Liver (tissue), 9 donors: ENCODE measurements around the gene HDHD3. TPM values are rescaled to one million over a fixed set of nuclear protein-coding genes. Genes with fewer than 3 reads are reported as not detected.
"Not testable (repeated sequence)": the region's sequence is repeated elsewhere in the genome, so short reads cannot be mapped to it uniquely, and the experiment has no call there.

ENCODE experiments used
- DNase-seq: peaks from one replicate; pipeline ENCODE4 v3.0.0-alpha.2; 2017; ENCODE audit warnings: low spot score
- H3K27ac ChIP-seq, 2 donors: one replicate each; pipeline ENCODE4 v1.7.0; 2013; ENCODE audit warnings: inconsistent platforms in 2 of 2, low read length in 2 of 2, control low read depth in 1 of 2, low read depth in 1 of 2, mild to moderate bottlenecking in 1 of 2
- H3K27me3 ChIP-seq, 4 donors: one replicate each; pipeline versions ENCODE4 v1.6.1 to v1.7.0; 2013; ENCODE audit warnings: low read length in 3 of 4, inconsistent platforms in 1 of 4, mild to moderate bottlenecking in 1 of 4, moderate library complexity in 1 of 4; ENCODE audit not compliant: control insufficient read depth in 4 of 4, insufficient read depth in 4 of 4
- H3K36me3 ChIP-seq, 4 donors: one replicate each; pipeline versions ENCODE4 v1.6.1 to v1.7.0; 2013; ENCODE audit warnings: low read length in 3 of 4, mild to moderate bottlenecking in 3 of 4, low read depth in 1 of 4, moderate library complexity in 1 of 4; ENCODE audit not compliant: control insufficient read depth in 4 of 4, insufficient read depth in 3 of 4
- H3K4me1 ChIP-seq, 4 donors: one replicate each; pipeline versions ENCODE4 v1.6.1 to v1.7.0; 2013; ENCODE audit warnings: low read length in 3 of 4, mild to moderate bottlenecking in 3 of 4, moderate library complexity in 1 of 4; ENCODE audit not compliant: control insufficient read depth in 4 of 4, insufficient read depth in 4 of 4
- H3K4me3 ChIP-seq, 3 donors: one replicate each; pipeline versions ENCODE4 v1.6.1 to v1.7.0; 2013; ENCODE audit warnings: low read length in 3 of 3, control low read depth in 1 of 3, low read depth in 1 of 3, mild to moderate bottlenecking in 1 of 3
- H3K9ac ChIP-seq, 2 donors: one replicate each; pipeline ENCODE4 v1.7.0; 2013; ENCODE audit warnings: low read length in 2 of 2, mild to moderate bottlenecking in 2 of 2, moderate library complexity in 2 of 2, control low read depth in 1 of 2, low read depth in 1 of 2
- H3K9me3 ChIP-seq, 4 donors: one replicate each; pipeline versions ENCODE4 v1.6.1 to v1.7.0; 2013; ENCODE audit warnings: low read length in 3 of 4; ENCODE audit not compliant: control insufficient read depth in 4 of 4
- ATF3 ChIP-seq: IDR thresholded peaks from 2 replicates; pipeline ENCODE4 v1.6.1; 2016; ENCODE audit warnings: antibody characterized with exemption
- EGR1 ChIP-seq, 2 donors: IDR thresholded peaks; 2 replicates each; pipeline ENCODE4 v1.6.1; 2016 to 2018; ENCODE audit warnings: antibody characterized with exemption in 2 of 2, low read depth in 2 of 2
- GABPA ChIP-seq, 2 donors: IDR thresholded peaks in 1 of 2; conservative IDR thresholded peaks in 1 of 2; 2 replicates each; pipeline ENCODE4 v1.6.1; 2016; ENCODE audit warnings: antibody characterized with exemption in 2 of 2, mild to moderate bottlenecking in 1 of 2, moderate library complexity in 1 of 2
- HNF4A ChIP-seq, 2 donors: conservative IDR thresholded peaks; 2 replicates each; pipeline ENCODE4 v1.6.1; 2016; ENCODE audit warnings: antibody characterized with exemption in 2 of 2, mild to moderate bottlenecking in 2 of 2
- HNF4G ChIP-seq: IDR thresholded peaks from 2 replicates; pipeline ENCODE4 v1.6.1; 2016; ENCODE audit warnings: antibody characterized with exemption
- JUND ChIP-seq, 2 donors: IDR thresholded peaks; 2 replicates each; pipeline ENCODE4 v1.6.1; 2016; ENCODE audit warnings: antibody characterized with exemption in 2 of 2
- MAX ChIP-seq: IDR thresholded peaks from 2 replicates; pipeline ENCODE4 v1.6.1; 2016; ENCODE audit warnings: antibody characterized with exemption
- REST ChIP-seq: IDR thresholded peaks from 2 replicates; pipeline ENCODE4 v1.6.1; 2016; ENCODE audit warnings: antibody characterized with exemption, mild to moderate bottlenecking
- SP1 ChIP-seq: IDR thresholded peaks from 2 replicates; pipeline ENCODE4 v1.6.1; 2018; ENCODE audit warnings: antibody characterized with exemption, mild to moderate bottlenecking
- WGBS: extraction: QIAGEN DNeasy Blood & Tissue Kit; methylation state at CpG from one replicate; pipeline ENCODE4 v1.1.7; 2013; 5-methylcytosine and 5-hydroxymethylcytosine counted together
- polyA plus RNA-seq, 2 donors: library from polyadenylated mRNA; stranded (reverse) in 1 of 2; unstranded in 1 of 2; fragments of 200-250 nt in 1 of 2; fragments of >200 nt in 1 of 2; fragmentation: Nextera tagmentation in 1 of 2; extraction: Ambion mirVana in 1 of 2; gene quantifications; one replicate each; pipeline versions ENCODE4 v1.2.1 to v1.2.3, GENCODE V29; 2013 to 2015
- total RNA-seq, 2 donors: library from RNA; depleted of rRNA; stranded (reverse); fragments of >200 nt; gene quantifications; one replicate each; pipeline ENCODE4 v1.2.3, GENCODE V29; 2014
- TF ChIP-seq, protein P1 (sequence below): IDR thresholded peaks from 2 replicates; pipeline ENCODE4 v1.6.1; 2016; ENCODE audit warnings: antibody characterized with exemption
- TF ChIP-seq, protein P2 (sequence below): fragments of 150-350 bp; IDR thresholded peaks from 2 replicates; pipeline ENCODE4 v1.5.1; 2017; ENCODE audit warnings: improper control_type of control experiment, low read depth, low read length; ENCODE audit not compliant: missing input control
- donor health status: healthy.
- donor health status: healthy.
- donor health status: healthy.
- donor health status: healthy.
- donor health status: healthy.

The HDHD3 gene
- total and polyA plus RNA-seq, 4 donors, result 26.9 to 63.6 (median 61.0) TPM

DNA sequence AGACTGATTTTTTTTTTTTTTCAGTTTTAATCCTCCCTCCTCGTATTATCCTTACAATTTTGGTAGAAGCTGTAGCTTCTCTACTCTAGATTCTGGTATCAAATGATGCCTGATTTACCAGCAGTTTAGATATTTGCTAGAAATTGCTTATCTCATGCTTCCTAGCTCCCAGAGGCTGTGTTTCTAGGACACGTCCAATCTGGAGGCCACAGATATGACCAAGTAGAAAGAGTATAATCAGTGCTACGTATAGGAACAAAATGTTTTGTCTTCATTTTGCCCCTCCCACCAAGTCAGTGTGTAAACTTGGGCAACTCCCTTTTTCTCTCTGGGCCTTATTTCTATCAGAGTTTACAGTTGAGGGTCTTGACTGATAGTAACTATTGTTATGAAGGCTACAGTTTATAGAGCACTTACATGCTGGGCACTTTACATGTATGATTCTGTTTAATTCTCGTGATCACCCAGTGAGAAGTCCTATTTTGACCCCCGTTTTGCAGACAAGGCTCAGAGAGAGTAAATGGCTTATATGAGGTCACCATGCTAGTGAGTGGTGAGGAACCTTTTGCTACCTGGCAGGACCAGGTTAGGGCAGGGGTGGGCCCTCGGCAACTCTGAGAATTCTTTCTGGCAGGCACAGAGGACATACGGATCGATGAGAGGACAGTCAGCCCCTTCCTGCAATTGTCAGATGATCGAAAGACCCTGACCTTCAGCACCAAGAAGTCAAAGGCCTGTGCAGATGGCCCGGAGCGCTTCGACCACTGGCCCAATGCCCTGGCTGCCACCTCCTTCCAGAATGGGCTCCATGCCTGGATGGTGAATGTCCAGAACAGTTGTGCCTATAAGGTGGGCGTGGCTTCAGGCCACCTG lies 7.6 kb downstream of the HDHD3 start (continued):
- TF ChIP-seq EGR1 (IDR thresholded peaks at IDR 0.05; ENCODE audit: low read depth in 2 of 2), result no peak

GRCh38 chr9:113368348-113368981 lies 8.3 kb downstream of the HDHD3 start:
- Histone ChIP-seq H3K27me3 (no peaks in the 10 kb centered on the region), H3K4me3 (no peak overlapping the region), H3K9me3 (no peaks in the 10 kb centered on the region), H3K27ac (no peak overlapping the region), H3K4me1 (peaks cover 4 to 42% (median 27%) of the 10 kb centered on the region in 4 donors), H3K36me3 (peaks cover 1 to 5% (median 3%) of the 10 kb centered on the region in 4 donors), H3K9ac (no peak overlapping the region)
- DNase-seq, result no peak
- TF ChIP-seq SP1 (no peak), JUND (IDR thresholded peaks at IDR 0.05) (no peak), EGR1 (IDR thresholded peaks at IDR 0.05; ENCODE audit: low read depth in 2 of 2) (no peak), MAX (no peak), REST (no peak), HNF4A (conservative IDR thresholded peaks at IDR 0.05) (peak in 1 of 2 donors; percentile 3)
- WGBS, result 77% methylated on average over 5 of the region's 5 CpGs

DNA sequence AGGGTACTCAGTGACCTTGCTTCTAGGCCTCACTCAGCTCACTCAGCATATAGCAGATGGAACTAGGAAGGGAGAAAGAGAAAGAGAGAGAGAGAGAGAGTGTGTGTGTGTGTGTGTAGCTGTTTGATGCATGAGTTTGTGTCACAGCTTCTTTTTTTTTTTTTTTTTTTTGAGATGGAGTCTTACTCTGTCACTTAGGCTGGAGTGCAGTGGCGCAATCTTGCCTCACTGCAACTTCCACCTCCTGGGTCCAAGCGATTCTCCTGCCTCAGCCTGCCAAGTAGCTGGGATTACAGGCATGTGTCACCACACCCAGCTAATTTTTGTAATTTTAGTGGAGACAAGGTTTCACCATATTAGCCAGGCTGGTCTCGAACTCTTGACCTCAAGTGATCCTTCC lies 11.1 kb downstream of the HDHD3 start:
- not testable (repeated sequence) for H3K4me3 ChIP-seq, H3K27ac ChIP-seq, H3K36me3 ChIP-seq, DNase-seq, H3K27me3 ChIP-seq, H3K9me3 ChIP-seq, H3K9ac ChIP-seq
- WGBS, result 75% methylated on average over 3 of the region's 3 CpGs
- peaks cover 4 to 24% (median 16%) of the 10 kb centered on the region in 4 donors for H3K4me1 ChIP-seq

GRCh38 chr9:113364951-113365350 lies 11.8 kb downstream of the HDHD3 start:
- no peaks in the 10 kb centered on the region for H3K36me3 ChIP-seq
- H3K4me3 ChIP-seq, result no peak overlapping the region
- DNase-seq, result no peak
- H3K4me1 ChIP-seq, result peaks cover 4 to 17% (median 12%) of the 10 kb centered on the region in 4 donors
- no peaks in the 10 kb centered on the region for H3K9me3 ChIP-seq
- no peak overlapping the region for H3K9ac ChIP-seq
- no peak overlapping the region for H3K27ac ChIP-seq
- WGBS, result 77% methylated on average over 1 of the region's 1 CpG
- H3K27me3 ChIP-seq, result no peaks in the 10 kb centered on the region
- TF ChIP-seq EGR1 (IDR thresholded peaks at IDR 0.05; ENCODE audit: low read depth in 2 of 2) (no peak), GABPA (IDR thresholded peaks at IDR 0.05 in 1 of 2, conservative IDR thresholded peaks at IDR 0.05 in 1 of 2) (no peak), MAX (no peak), ATF3 (no peak), HNF4G (no peak), SP1 (no peak)
- TF ChIP-seq, protein P1, sequence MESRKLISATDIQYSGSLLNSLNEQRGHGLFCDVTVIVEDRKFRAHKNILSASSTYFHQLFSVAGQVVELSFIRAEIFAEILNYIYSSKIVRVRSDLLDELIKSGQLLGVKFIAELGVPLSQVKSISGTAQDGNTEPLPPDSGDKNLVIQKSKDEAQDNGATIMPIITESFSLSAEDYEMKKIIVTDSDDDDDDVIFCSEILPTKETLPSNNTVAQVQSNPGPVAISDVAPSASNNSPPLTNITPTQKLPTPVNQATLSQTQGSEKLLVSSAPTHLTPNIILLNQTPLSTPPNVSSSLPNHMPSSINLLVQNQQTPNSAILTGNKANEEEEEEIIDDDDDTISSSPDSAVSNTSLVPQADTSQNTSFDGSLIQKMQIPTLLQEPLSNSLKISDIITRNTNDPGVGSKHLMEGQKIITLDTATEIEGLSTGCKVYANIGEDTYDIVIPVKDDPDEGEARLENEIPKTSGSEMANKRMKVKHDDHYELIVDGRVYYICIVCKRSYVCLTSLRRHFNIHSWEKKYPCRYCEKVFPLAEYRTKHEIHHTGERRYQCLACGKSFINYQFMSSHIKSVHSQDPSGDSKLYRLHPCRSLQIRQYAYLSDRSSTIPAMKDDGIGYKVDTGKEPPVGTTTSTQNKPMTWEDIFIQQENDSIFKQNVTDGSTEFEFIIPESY, result no peak
- TF ChIP-seq, protein P2, sequence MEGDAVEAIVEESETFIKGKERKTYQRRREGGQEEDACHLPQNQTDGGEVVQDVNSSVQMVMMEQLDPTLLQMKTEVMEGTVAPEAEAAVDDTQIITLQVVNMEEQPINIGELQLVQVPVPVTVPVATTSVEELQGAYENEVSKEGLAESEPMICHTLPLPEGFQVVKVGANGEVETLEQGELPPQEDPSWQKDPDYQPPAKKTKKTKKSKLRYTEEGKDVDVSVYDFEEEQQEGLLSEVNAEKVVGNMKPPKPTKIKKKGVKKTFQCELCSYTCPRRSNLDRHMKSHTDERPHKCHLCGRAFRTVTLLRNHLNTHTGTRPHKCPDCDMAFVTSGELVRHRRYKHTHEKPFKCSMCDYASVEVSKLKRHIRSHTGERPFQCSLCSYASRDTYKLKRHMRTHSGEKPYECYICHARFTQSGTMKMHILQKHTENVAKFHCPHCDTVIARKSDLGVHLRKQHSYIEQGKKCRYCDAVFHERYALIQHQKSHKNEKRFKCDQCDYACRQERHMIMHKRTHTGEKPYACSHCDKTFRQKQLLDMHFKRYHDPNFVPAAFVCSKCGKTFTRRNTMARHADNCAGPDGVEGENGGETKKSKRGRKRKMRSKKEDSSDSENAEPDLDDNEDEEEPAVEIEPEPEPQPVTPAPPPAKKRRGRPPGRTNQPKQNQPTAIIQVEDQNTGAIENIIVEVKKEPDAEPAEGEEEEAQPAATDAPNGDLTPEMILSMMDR, result no peak
